NT2/D1 (cell line): Measurements from ENCODE around the gene NUDT16L1.

Source experiments
- SUZ12 ChIP-seq: IDR thresholded peaks from 2 replicates; pipeline ENCODE4 v1.6.1; 2011; ENCODE audit not compliant: insufficient read length, insufficient read depth; ENCODE audit errors: extremely low read depth
- YY1 ChIP-seq: IDR thresholded peaks from 2 replicates; pipeline ENCODE4 v1.6.1; 2011; ENCODE audit not compliant: insufficient read length, insufficient read depth
- ZNF274 ChIP-seq: IDR thresholded peaks from 2 replicates; pipeline ENCODE4 v1.6.1; 2011; ENCODE audit warnings: mild to moderate bottlenecking, low read depth, low read length

DNA sequence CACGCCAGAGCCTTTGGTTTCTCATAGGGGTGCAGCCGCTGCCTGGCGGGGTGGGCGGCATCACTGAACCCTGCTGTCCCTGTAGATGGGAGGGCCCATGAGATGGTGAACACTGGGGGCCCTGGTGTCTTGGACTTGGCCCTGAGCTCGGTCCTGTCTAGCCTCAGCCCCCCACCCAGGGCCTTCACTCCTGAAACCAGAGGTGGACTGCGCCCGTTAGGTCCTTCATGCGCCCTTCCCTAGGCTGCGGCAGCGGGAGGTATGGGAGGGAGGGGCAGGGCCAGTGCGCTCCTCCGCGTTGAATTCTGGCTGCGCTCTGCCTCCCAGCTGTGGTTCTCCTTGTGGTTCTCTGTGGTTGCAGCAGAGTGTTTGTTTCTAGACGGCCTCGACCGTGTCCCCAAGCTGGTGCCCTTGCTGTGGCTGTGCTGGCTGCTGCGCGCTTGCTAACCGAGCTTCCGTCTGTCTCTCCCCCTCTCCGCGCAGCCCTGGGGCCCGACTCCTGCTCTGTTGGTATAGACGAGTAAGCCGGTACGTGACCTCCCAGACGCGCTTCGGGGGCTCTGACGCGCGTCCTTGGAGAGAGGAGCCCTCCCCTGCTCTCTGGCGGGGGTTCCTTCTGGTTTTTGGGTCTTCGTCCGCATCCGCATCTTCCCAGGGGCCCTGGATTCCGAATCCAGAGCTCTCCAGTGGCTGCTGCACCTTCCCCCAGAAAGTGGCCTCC lies 7.4 kb upstream of the NUDT16L1 start:
- no peak for TF ChIP-seq ZNF274
- TF ChIP-seq YY1 = no peak
- TF ChIP-seq SUZ12 = no peak
